Endodermal cell (in vitro differentiated cells): ENCODE data around the gene MOV10L1. TPM values are rescaled to one million over a fixed set of nuclear protein-coding genes. Genes with fewer than 3 reads are reported as not detected.

ENCODE experiments used
- DNase-seq: peaks from one replicate; pipeline ENCODE4 v3.0.0-alpha.2; 2017
- H3K27ac ChIP-seq: 2 replicates; pipeline ENCODE4 v1.5.1; 2013; ENCODE audit warnings: mild to moderate bottlenecking, low read depth, low read length, moderate library complexity
- H3K27me3 ChIP-seq: 2 replicates; pipeline ENCODE4 v1.6.1; 2013; ENCODE audit warnings: mild to moderate bottlenecking, low read length, moderate library complexity; ENCODE audit not compliant: insufficient read depth, control insufficient read depth, poor library complexity, severe bottlenecking
- H3K36me3 ChIP-seq: 2 replicates; pipeline ENCODE4 v1.7.0; 2013; ENCODE audit warnings: mild to moderate bottlenecking, low read length, moderate library complexity; ENCODE audit not compliant: control insufficient read depth, insufficient read depth
- H3K4me1 ChIP-seq: one replicate; pipeline ENCODE4 v1.7.0; 2013; ENCODE audit warnings: low read length; ENCODE audit not compliant: control insufficient read depth, insufficient read depth
- H3K4me3 ChIP-seq: 2 replicates; pipeline ENCODE4 v1.5.1; 2013; ENCODE audit warnings: mild to moderate bottlenecking, low read length, moderate library complexity
- H3K9ac ChIP-seq: 2 replicates; pipeline ENCODE4 v1.6.1; 2013; ENCODE audit warnings: mild to moderate bottlenecking, low read length, moderate library complexity; ENCODE audit not compliant: poor library complexity, severe bottlenecking; ENCODE audit errors: extremely low read depth
- H3K9me3 ChIP-seq: 2 replicates; pipeline ENCODE4 v1.6.1; 2013; ENCODE audit warnings: mild to moderate bottlenecking, low read length, moderate library complexity; ENCODE audit not compliant: control insufficient read depth
- H3K27ac Mint-ChIP-seq: 2 replicates; pipeline ENCODE4 v1.8.0; 2020; ENCODE audit warnings: mixed read lengths
- H3K27me3 Mint-ChIP-seq: 2 replicates; pipeline ENCODE4 v1.8.0; 2021; ENCODE audit warnings: mild to moderate bottlenecking, mixed read lengths; ENCODE audit not compliant: insufficient read depth
- H3K36me3 Mint-ChIP-seq: 2 replicates; pipeline ENCODE4 v1.8.0; 2020; ENCODE audit warnings: low read depth, mixed read lengths
- H3K4me1 Mint-ChIP-seq: 2 replicates; pipeline ENCODE4 v1.8.0; 2020; ENCODE audit warnings: mixed read lengths
- H3K4me3 Mint-ChIP-seq: 2 replicates; pipeline ENCODE4 v1.8.0; 2020; ENCODE audit warnings: mild to moderate bottlenecking, moderate library complexity, mixed read lengths
- H3K9me3 Mint-ChIP-seq: 2 replicates; pipeline ENCODE4 v1.8.0; 2020; ENCODE audit warnings: mild to moderate bottlenecking, mixed read lengths
- WGBS, 2 experiments: methylation state at CpG; one replicate each; pipeline versions ENCODE4 v1.1.5 to v1.1.7; 2013; ENCODE audit warnings: missing lambda C conversion rate in 2 of 2, mixed read lengths in 1 of 2; ENCODE audit not compliant: insufficient coverage in 1 of 2, insufficient read length in 1 of 2; 5-methylcytosine and 5-hydroxymethylcytosine counted together
- total RNA-seq, 2 donors: library from RNA; stranded (reverse); fragmentation: NEBNext Ultra II Directional in 1 of 2; extraction: Animal tissue kit (Norgen Biotek cat#: 25700) in 1 of 2; gene quantifications; 2 replicates in 1 of 2; 3 replicates in 1 of 2; pipeline ENCODE4 v1.2.1, GENCODE V29; 2021
- TF ChIP-seq, protein P1 (sequence below): fragments of 200-600 bp; sonication (generic); conservative IDR thresholded peaks from 2 replicates; pipeline ENCODE4 v1.5.0; 2021; ENCODE audit warnings: antibody characterized with exemption, mild to moderate bottlenecking

Gene MOV10L1
- total RNA-seq, 2 donors from 2014 or later = 0.31 TPM; not detected in 1

DNA sequence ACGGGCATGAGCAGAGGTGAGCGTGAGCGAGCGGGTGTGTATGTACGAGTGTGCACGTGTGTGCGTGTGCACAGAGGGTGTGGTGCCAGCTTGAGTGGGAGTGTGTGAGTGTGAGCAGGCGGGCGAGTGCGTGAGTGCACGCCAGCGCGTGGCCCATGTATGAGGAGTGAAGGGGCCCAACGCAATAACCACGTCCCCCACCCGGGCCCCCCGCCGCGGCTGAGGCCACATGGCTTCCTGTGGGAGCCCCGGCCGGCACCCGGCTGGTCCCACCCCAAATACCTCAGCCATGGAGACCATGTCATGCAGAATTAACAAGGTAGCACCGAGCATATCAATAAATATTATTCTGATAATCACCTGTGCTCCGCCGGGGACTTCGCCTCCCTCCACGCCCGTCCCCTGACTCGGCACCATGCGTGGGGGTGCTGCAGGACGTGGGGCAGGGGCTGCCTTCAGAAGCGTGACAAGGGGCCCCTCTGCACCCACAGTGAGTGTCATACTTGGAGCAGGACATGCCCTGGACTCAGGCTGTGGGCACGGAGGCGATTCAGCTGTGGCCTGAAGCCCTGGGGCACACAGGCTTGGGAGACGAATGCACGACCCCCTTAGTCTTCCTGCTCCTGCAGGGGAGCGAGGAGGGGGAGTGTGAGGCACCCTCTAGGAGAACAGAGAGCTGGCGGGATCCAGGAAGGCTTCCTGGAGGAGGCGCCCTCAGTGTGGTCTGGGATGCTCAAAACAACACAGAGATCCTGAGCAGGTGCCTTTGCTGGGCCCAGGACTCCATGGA, 90.3 kb downstream of the MOV10L1 start:
- H3K4me3 ChIP-seq = no peak overlapping the region
- no peak for DNase-seq
- 93% methylated on average over 33 to 39 of the region's 39 CpGs for WGBS, 2 experiments
- no peak overlapping the region for H3K27ac Mint-ChIP-seq
- no peaks in the 10 kb centered on the region for H3K36me3 ChIP-seq
- H3K9ac ChIP-seq = no peak overlapping the region
- peaks cover 3% of the 10 kb centered on the region for H3K27me3 Mint-ChIP-seq
- no peak overlapping the region for H3K4me3 Mint-ChIP-seq
- H3K4me1 Mint-ChIP-seq = no peaks in the 10 kb centered on the region
- peaks cover 11% of the 10 kb centered on the region for H3K36me3 Mint-ChIP-seq
- TF ChIP-seq, protein P1, sequence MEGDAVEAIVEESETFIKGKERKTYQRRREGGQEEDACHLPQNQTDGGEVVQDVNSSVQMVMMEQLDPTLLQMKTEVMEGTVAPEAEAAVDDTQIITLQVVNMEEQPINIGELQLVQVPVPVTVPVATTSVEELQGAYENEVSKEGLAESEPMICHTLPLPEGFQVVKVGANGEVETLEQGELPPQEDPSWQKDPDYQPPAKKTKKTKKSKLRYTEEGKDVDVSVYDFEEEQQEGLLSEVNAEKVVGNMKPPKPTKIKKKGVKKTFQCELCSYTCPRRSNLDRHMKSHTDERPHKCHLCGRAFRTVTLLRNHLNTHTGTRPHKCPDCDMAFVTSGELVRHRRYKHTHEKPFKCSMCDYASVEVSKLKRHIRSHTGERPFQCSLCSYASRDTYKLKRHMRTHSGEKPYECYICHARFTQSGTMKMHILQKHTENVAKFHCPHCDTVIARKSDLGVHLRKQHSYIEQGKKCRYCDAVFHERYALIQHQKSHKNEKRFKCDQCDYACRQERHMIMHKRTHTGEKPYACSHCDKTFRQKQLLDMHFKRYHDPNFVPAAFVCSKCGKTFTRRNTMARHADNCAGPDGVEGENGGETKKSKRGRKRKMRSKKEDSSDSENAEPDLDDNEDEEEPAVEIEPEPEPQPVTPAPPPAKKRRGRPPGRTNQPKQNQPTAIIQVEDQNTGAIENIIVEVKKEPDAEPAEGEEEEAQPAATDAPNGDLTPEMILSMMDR = no peak
- H3K9me3 ChIP-seq = no peaks in the 10 kb centered on the region
- H3K4me1 ChIP-seq = no peaks in the 10 kb centered on the region
- H3K9me3 Mint-ChIP-seq = no peaks in the 10 kb centered on the region
- H3K27ac ChIP-seq = no peak overlapping the region
- no peaks in the 10 kb centered on the region for H3K27me3 ChIP-seq

DNA sequence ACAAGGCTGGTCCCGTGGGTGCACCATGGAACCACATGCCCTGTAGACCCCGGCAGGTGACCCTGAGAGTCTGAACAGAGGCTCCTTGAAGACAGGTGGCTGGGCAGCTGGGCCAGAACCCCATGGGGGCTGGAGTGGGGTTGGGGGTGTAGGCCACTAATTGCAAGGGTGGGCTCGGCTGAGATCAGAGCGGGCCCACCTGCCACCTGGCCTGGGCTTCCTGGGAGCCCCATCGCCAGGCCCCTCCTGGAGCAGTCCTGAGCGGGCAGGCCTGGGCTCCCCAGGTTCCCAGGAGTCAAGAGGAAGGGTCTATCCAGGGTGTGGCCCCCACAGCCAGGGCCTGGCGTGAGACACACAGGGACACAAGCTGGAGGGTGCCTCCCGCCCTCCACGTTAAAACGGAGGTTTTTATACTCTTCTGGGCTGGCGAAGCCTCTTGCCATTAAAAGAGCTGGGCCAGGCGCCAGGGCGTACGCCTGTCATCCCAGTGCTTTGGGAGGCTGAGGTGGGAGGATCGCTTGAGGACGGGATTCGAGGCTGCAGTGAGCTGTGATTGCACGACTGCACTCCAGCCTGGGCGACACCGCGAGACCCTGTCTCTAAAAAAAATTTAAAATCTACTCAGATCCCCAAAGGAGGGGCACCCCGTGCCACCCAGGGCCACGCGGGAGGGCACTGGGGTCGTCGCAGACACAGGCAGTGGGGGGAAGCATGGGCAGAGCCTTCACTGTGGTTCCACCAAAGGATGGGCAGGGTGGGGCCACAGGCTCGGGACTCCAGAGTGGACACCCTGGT, 91.1 kb downstream of the MOV10L1 start:
- peaks cover 11% of the 10 kb centered on the region for H3K36me3 Mint-ChIP-seq
- DNase-seq = no peak
- no peak overlapping the region for H3K27ac ChIP-seq
- TF ChIP-seq, protein P1 = no peak
- no peaks in the 10 kb centered on the region for H3K27me3 ChIP-seq
- no peaks in the 10 kb centered on the region for H3K4me1 ChIP-seq
- H3K36me3 ChIP-seq = no peaks in the 10 kb centered on the region
- H3K9me3 ChIP-seq = no peaks in the 10 kb centered on the region
- no peaks in the 10 kb centered on the region for H3K9me3 Mint-ChIP-seq
- H3K4me3 Mint-ChIP-seq = no peak overlapping the region
- WGBS, 2 experiments = 94 to 99% methylated on average over 18 to 27 of the region's 27 CpGs
- H3K27ac Mint-ChIP-seq = no peak overlapping the region
- no peak overlapping the region for H3K9ac ChIP-seq
- peaks cover 3% of the 10 kb centered on the region for H3K27me3 Mint-ChIP-seq
- H3K4me3 ChIP-seq = no peak overlapping the region
- no peaks in the 10 kb centered on the region for H3K4me1 Mint-ChIP-seq

DNA sequence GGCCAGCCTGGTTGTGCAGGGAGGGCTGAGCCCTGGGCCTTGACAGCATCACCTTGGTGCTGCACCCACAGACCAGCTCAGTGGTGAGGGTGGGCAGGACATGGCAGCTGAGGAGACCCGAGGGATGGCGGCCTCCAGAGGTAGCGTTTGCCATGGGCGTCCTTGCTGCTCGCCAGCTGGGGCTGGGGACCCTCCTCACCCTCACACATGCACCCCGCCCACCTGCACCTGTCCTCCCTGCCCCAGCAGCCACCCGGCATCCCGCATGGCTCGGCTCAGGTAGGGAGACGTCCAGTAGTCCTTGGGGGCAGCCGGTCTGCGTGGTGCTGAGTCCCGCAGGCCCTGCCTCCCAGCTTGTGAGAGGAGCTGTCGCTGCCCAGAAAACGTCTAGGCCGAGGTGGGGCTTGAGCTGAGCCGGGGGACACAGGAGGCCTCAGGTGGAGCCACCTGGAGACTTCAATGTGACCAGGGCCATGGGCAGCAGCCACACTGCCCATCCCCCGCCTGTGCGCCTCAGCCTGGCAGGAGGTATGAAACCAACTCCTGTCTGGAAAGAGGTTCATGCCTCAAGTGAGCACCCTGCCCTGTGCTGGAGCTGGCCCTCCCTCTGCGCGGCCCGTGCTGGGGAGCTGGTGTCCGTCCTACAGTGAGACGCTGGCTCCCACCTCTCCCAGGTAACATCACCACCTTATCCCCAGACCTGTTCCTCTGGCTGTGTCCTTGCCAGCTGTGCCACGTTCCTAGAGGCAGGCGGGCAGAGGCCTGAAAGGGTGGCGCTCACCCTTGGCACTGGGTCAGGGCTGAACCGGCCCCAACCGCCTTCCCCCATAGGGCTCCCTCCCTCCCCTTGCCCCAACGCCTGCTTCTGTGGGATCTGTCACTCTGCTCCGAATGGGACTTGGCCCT, 92.6 kb downstream of the MOV10L1 start:
- H3K4me3 ChIP-seq = no peak overlapping the region
- Mint-ChIP-seq H3K4me3 (no peak overlapping the region), H3K27ac (no peak overlapping the region), H3K9me3 (no peaks in the 10 kb centered on the region), H3K36me3 (peaks cover 8% of the 10 kb centered on the region), H3K4me1 (no peaks in the 10 kb centered on the region), H3K27me3 (peaks cover 3% of the 10 kb centered on the region)
- WGBS, 2 experiments = 91 to 94% methylated on average over 21 to 31 of the region's 31 CpGs
- no peak overlapping the region for H3K27ac ChIP-seq
- H3K9me3 ChIP-seq = no peaks in the 10 kb centered on the region
- no peak overlapping the region for H3K9ac ChIP-seq
- TF ChIP-seq, protein P1 = no peak
- no peaks in the 10 kb centered on the region for H3K27me3 ChIP-seq
- peaks cover 4% of the 10 kb centered on the region for H3K4me1 ChIP-seq
- H3K36me3 ChIP-seq = no peaks in the 10 kb centered on the region
- DNase-seq = no peak
